Endothelial cell of umbilical vein (primary cell): ENCODE results near the gene GRIA3.

Source experiments
- EZH2 ChIP-seq: IDR thresholded peaks from 2 replicates; pipeline ENCODE4 v1.6.1; 2012; ENCODE audit warnings: borderline replicate concordance, low read depth, mild to moderate bottlenecking, moderate library complexity, low read length, inconsistent platforms; ENCODE audit not compliant: severe bottlenecking
- TF ChIP-seq, protein P1 (sequence below), 2 donors: IDR thresholded peaks; 1 replicate in 1 of 2; 2 replicates in 1 of 2; pipeline ENCODE4 v1.5.1; 2011; ENCODE audit warnings: low read length in 2 of 2, mild to moderate bottlenecking in 2 of 2, moderate library complexity in 2 of 2, control low read depth in 1 of 2, inconsistent platforms in 1 of 2, low read depth in 1 of 2; ENCODE audit not compliant: insufficient read depth in 1 of 2; ENCODE audit errors: extremely low read depth in 1 of 2

DNA sequence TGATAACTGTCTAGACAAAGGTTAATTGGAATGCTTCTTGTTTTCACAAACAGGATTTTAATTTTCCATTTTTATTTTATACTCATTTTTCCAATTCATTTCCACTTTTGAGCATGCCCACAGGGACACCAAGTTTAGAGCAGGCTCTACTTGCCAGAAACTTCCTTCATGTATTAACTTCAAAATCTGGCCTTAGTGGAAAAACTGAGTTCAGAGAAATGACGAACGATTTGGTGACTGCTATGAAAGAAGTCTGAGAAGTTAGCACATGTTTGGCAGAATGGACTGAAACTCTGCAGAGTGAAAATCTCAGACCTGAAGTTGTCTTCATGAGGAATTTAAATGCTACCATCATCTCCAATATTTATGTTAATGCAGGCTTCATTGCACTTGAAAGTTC is 334.7 kb downstream of the GRIA3 start:
- TF ChIP-seq EZH2 = no peak
- TF ChIP-seq, protein P1, sequence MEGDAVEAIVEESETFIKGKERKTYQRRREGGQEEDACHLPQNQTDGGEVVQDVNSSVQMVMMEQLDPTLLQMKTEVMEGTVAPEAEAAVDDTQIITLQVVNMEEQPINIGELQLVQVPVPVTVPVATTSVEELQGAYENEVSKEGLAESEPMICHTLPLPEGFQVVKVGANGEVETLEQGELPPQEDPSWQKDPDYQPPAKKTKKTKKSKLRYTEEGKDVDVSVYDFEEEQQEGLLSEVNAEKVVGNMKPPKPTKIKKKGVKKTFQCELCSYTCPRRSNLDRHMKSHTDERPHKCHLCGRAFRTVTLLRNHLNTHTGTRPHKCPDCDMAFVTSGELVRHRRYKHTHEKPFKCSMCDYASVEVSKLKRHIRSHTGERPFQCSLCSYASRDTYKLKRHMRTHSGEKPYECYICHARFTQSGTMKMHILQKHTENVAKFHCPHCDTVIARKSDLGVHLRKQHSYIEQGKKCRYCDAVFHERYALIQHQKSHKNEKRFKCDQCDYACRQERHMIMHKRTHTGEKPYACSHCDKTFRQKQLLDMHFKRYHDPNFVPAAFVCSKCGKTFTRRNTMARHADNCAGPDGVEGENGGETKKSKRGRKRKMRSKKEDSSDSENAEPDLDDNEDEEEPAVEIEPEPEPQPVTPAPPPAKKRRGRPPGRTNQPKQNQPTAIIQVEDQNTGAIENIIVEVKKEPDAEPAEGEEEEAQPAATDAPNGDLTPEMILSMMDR (IDR thresholded peaks at IDR 0.05; ENCODE audit: extremely low read depth in 1 of 2, insufficient read depth in 1 of 2, low read depth in 1 of 2, low read length in 2 of 2) = no peak
